CD4-positive, alpha-beta T cell treated with Interleukin-2 at 100 ng/mL for 4 hours (primary cell): ENCODE results near the gene ITGB5.
"Not testable (repeated sequence)": the region's sequence is repeated elsewhere in the genome, so short reads cannot be mapped to it uniquely, and the experiment has no call there.

Source experiments
- DNase-seq: peaks from one replicate; pipeline ENCODE4 v3.0.0-alpha.2; 2020; ENCODE audit warnings: low spot score

ITGB5 gene

GRCh38 chr3:124749877-124750276, 137.3 kb downstream of the ITGB5 start:
- DNase-seq = not testable (repeated sequence)

GRCh38 chr3:124748560-124749198, 138.5 kb downstream of the ITGB5 start:
- no peak for DNase-seq

- no peak for DNase-seq
These were observed 139.8 kb downstream of the ITGB5 start for GRCh38 chr3:124747111-124747981.

GRCh38 chr3:124745756-124746155, 141.4 kb downstream of the ITGB5 start:
- no peak for DNase-seq

- no peak for DNase-seq
These were observed 146.1 kb downstream of the ITGB5 start for GRCh38 chr3:124741027-124741426.

- DNase-seq = no peak
These were observed 155.4 kb downstream of the ITGB5 start for GRCh38 chr3:124731760-124732159.

GRCh38 chr3:124730941-124731297, 156.2 kb downstream of the ITGB5 start:
- DNase-seq = no peak

GRCh38 chr3:124730129-124730940, 156.8 kb downstream of the ITGB5 start, which contains the start of gene UMPS:
Gene UMPS (plus strand): TSS chr3:124730452. CDS start chr3:124730472, 20 bp downstream.
- peak; percentile 92 for DNase-seq

GRCh38 chr3:124722589-124722988, 164.6 kb downstream of the ITGB5 start:
- no peak for DNase-seq

GRCh38 chr3:124714223-124714853, 172.8 kb downstream of the ITGB5 start:
- no peak for DNase-seq
